A673 (cell line): ENCODE data around the gene CFAP20DC.

ENCODE experiments used
- CTCF ChIP-seq: fragments of 300-800, 200-600 bp; sonication (generic); conservative IDR thresholded peaks from 2 replicates; pipeline ENCODE4 v1.5.1; 2017; ENCODE audit warnings: low read depth, mild to moderate bottlenecking, antibody characterized with exemption, low read length, moderate library complexity, mixed read lengths
- EZH2 ChIP-seq: fragments of 200-600 bp; sonication (generic); IDR thresholded peaks from 2 replicates; pipeline ENCODE4 v1.6.1; 2017; ENCODE audit warnings: borderline replicate concordance, low read depth, mild to moderate bottlenecking, mixed read lengths, antibody characterized with exemption, low read length; ENCODE audit not compliant: poor library complexity, severe bottlenecking

- TF ChIP-seq CTCF, result no peak
- TF ChIP-seq EZH2, result no peak
Measured at GRCh38 chr3:58839964-58840363, 209.9 kb downstream of the CFAP20DC start.
